ENCODE results near the gene MAGEF1.

Gene MAGEF1

DNA sequence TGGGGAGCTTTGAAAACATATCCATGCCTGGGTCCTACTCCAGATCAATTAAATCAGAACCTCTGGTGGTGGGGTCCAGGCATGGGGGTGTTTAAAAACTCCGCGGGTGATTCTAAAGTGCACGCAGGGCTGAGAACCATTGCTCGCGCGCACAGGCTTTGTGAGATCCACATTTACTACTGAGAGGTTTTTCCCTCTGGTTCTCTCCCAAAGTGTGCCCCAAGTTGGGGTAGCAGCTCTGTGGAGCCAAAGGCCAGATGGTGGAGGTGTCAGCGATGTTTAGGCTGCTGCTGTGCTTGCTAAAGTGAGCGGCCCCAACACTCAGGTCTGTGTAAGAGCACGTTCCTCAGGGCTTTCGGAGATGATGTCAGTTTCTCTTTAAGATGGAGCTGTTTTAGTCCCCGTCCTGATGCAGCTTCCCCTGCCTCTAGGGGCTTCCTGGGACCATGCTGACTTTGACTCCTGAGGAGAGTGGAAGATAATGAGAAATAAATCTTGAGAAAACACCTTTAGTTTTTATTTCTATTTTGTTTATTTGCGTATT is 13.4 kb upstream of the MAGEF1 start:
- DNase-seq (ENCODE audit: low spot score), result no peak

GRCh38 chr3:184724699-184725098 is 12.8 kb upstream of the MAGEF1 start:
- no peak for DNase-seq (ENCODE audit: low spot score)

- DNase-seq (ENCODE audit: low spot score), result no peak
These were observed 7.8 kb upstream of the MAGEF1 start for GRCh38 chr3:184719709-184720108.

GRCh38 chr3:184718431-184718830 is 6.6 kb upstream of the MAGEF1 start:
- DNase-seq (ENCODE audit: low spot score), result no peak

GRCh38 chr3:184717399-184717983 is 5.6 kb upstream of the MAGEF1 start:
- no peak for DNase-seq (ENCODE audit: low spot score)

GRCh38 chr3:184716622-184717398 is 4.9 kb upstream of the MAGEF1 start:
- no peak for DNase-seq (ENCODE audit: low spot score)

GRCh38 chr3:184715943-184716621 is 4.2 kb upstream of the MAGEF1 start:
- no peak for DNase-seq (ENCODE audit: low spot score)

DNA sequence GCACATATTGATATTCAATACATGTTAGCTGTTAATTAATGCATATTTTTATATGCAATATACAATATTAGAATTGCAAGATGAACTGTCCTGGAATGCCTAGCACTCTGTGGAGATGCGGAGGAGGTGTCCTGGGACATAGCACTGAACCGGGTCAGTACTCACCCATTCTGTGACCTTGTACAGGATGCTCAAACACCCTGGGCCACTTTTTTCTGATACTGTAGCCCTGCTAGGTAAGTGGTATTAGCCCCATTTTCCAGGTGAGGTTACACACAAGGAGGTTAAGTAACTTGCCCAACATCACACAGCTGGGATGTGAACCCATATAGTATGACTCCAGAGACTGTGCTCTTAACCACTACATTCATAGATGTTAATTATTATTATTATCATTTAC is 1.7 kb upstream of the MAGEF1 start:
- no peak for DNase-seq (ENCODE audit: low spot score)

- no peak for DNase-seq (ENCODE audit: low spot score)
These were observed 1.1 kb upstream of the MAGEF1 start for GRCh38 chr3:184713040-184713355.

DNA sequence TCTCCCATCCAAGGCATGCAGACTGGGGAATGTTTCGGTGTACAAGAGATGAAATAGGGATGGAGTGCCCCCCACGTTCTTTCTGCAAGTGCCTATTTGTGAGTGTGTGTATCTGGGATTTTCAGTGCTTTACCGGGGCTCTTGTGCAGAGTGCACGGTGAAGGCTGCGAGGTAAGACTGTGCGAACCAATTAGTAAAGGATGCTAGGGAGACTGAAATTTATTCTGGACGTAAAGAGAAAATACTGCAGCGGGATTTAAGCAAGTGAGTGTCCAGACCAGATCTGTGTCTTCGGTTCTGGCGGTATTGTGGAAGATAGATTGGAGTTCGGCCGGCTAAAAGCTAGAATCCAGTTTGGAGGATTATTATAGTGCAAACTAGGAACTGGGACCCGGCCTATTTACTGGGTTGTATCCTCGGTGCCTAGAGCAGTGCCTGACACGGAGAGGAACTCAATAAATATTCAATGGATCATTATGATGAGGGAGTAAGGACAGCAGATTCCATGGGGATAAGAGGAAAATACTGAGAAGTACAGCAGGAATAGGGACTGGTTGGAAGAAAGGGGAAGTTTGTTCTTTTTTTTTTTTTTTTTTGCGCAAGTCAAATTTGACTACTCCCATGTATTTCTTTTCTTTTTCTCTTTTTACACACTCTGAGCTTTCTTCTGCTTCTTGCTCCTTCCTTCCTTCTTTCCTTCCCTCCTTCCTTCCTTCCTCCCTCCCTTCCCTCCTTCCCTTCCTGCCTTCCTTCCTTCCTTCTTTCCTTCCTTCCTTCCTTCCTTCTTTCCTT is 580 bp upstream of the MAGEF1 start:
- no peak for DNase-seq (ENCODE audit: low spot score)

GRCh38 chr3:184710870-184711492 is 883 bp downstream of the MAGEF1 start:
- DNase-seq (ENCODE audit: low spot score), result peak; percentile 76

GRCh38 chr3:184703657-184704056 is 8.2 kb downstream of the MAGEF1 start:
- DNase-seq (ENCODE audit: low spot score), result no peak

GRCh38 chr3:184700759-184701158 is 11.1 kb downstream of the MAGEF1 start:
- no peak for DNase-seq (ENCODE audit: low spot score)

GRCh38 chr3:184697845-184698244 is 14.0 kb downstream of the MAGEF1 start:
- DNase-seq (ENCODE audit: low spot score), result no peak

GRCh38 chr3:184696697-184697096 is 15.2 kb downstream of the MAGEF1 start:
- DNase-seq (ENCODE audit: low spot score), result no peak

DNA sequence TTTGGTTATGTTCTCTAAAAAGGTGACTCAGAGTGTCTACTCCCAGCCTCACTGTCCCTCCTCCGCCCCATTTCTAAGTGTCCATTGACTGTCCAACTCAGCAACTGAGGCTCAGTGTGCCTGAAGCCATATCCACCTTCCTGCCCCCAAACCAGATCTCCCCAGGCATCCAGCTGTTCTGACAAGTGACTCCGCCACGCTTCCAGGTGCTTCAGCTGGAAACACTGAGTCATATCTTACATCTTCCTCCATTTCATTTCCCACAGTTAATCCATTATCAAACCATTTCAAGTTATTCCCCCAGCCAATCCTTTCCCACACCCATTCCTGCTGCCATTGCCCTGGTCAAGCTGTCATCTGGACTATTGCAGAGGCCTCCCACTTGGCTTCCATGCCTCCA is 17.1 kb downstream of the MAGEF1 start:
- DNase-seq (ENCODE audit: low spot score), result no peak

DNA sequence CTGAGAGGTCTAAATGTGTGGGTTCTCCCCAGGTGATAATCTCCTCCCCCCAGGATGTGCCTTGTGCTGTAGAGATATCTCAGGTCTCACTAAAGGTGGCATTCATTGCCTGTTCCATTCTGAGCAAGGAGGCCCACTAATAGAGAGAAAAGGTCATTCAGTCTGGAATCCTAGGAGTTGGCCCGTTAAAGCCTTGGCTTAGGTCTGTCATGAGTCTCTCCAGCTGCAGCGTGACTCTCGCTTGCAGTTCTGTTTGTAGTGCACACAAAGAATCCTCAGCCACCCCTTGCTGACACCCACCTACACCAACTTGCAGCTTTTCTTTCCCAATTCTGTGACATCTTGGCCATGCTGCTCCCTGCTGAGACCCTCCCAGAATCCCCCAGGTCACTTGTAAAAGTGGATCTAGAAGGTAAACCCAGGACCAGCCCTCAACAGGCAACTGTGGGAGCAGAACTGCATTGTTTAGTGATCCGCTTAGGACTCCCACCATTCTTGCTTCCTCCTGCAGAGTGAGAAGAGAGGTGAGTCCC is 17.7 kb downstream of the MAGEF1 start:
- no peak for DNase-seq (ENCODE audit: low spot score)

GRCh38 chr3:184693011-184693975 is 18.6 kb downstream of the MAGEF1 start:
- no peak for DNase-seq (ENCODE audit: low spot score)

- DNase-seq (ENCODE audit: low spot score), result no peak
These were observed 20.2 kb downstream of the MAGEF1 start for GRCh38 chr3:184691397-184692231.

All from NAMALWA (cell line).